Muscle layer of colon (tissue), 2 donors: ENCODE data around the gene TNIK.

Experiments
- H3K27ac ChIP-seq: one replicate; pipeline ENCODE4 v1.7.0; 2013; ENCODE audit warnings: low read depth, mild to moderate bottlenecking, low read length, moderate library complexity
- H3K27me3 ChIP-seq, 2 donors: one replicate each; pipeline ENCODE4 v1.7.0; 2013; ENCODE audit warnings: low read length in 2 of 2, mild to moderate bottlenecking in 2 of 2; ENCODE audit not compliant: insufficient read depth in 2 of 2, control insufficient read depth in 1 of 2
- H3K36me3 ChIP-seq: one replicate; pipeline ENCODE4 v1.7.0; 2013; ENCODE audit warnings: mild to moderate bottlenecking, low read length; ENCODE audit not compliant: insufficient read depth
- H3K4me1 ChIP-seq: one replicate; pipeline ENCODE4 v1.7.0; 2013; ENCODE audit warnings: mild to moderate bottlenecking, low read length; ENCODE audit not compliant: insufficient read depth
- H3K4me3 ChIP-seq, 2 donors: one replicate each; pipeline ENCODE4 v1.7.0; 2013; ENCODE audit warnings: low read length in 2 of 2, low read depth in 1 of 2, mild to moderate bottlenecking in 1 of 2, moderate library complexity in 1 of 2
- H3K9ac ChIP-seq: one replicate; pipeline ENCODE4 v1.7.0; 2013; ENCODE audit warnings: low read length
- H3K9me3 ChIP-seq: one replicate; pipeline ENCODE4 v1.7.0; 2013; ENCODE audit warnings: mild to moderate bottlenecking, low read length
- donor health status: abdominal sarcoma.
- donor health status: Adenocarcinoma of cecum.

The TNIK gene

DNA sequence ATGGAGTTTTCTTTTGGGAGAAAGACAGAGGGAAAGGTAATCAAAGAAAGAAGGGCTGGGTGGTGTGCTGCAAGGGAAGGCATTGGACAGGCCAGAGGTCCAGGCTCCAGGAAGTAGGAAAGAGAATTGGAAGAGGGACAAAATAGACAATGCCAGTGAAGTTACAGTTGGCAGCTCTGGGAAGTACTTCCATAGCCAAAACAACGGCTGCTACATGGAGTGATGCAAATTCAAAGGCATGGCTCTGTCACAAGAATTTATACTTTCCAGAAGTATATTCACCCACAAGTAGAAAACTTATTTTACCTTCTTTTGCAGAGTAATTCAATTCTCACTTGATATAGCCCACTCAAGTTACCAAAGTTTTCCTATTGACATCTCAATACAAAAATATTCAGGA, 191.5 kb downstream of the TNIK start:
- Histone ChIP-seq H3K9ac (no peak overlapping the region), H3K27ac (no peak overlapping the region), H3K9me3 (no peaks in the 10 kb centered on the region), H3K27me3 (no peaks in the 10 kb centered on the region), H3K36me3 (no peaks in the 10 kb centered on the region), H3K4me3 (no peak overlapping the region), H3K4me1 (peaks cover 22% of the 10 kb centered on the region)

DNA sequence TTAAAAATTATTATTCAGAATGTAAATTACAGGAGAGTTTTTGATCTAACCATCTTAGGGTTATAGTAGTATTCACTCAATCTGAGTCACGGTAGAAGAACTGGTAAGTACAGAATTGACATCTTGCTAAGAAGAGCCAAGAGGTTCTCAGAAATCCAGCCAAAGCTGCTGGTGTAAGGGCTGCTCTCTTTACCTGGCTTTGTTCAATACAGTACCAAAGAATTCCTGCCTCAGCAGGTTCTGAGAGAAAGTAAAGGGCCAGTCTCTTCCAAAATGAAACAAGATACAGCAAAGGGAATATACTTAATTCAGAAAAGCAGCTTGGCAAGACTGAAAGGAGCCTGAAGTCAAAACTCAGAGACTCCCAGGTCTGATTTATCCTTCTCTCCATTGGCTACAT, 193.1 kb downstream of the TNIK start:
- Histone ChIP-seq H3K27me3 (no peaks in the 10 kb centered on the region), H3K36me3 (no peaks in the 10 kb centered on the region), H3K9me3 (no peaks in the 10 kb centered on the region), H3K9ac (no peak overlapping the region), H3K27ac (no peak overlapping the region), H3K4me1 (peaks cover 22% of the 10 kb centered on the region), H3K4me3 (no peak overlapping the region)

- peaks cover 22% of the 10 kb centered on the region for H3K4me1 ChIP-seq
- H3K27me3 ChIP-seq, result no peaks in the 10 kb centered on the region
- H3K4me3 ChIP-seq, result no peak overlapping the region
- no peak overlapping the region for H3K27ac ChIP-seq
- H3K9ac ChIP-seq, result no peak overlapping the region
- no peaks in the 10 kb centered on the region for H3K36me3 ChIP-seq
- H3K9me3 ChIP-seq, result no peaks in the 10 kb centered on the region
Measured at GRCh38 chr3:171266740-171267073, 193.5 kb downstream of the TNIK start.

DNA sequence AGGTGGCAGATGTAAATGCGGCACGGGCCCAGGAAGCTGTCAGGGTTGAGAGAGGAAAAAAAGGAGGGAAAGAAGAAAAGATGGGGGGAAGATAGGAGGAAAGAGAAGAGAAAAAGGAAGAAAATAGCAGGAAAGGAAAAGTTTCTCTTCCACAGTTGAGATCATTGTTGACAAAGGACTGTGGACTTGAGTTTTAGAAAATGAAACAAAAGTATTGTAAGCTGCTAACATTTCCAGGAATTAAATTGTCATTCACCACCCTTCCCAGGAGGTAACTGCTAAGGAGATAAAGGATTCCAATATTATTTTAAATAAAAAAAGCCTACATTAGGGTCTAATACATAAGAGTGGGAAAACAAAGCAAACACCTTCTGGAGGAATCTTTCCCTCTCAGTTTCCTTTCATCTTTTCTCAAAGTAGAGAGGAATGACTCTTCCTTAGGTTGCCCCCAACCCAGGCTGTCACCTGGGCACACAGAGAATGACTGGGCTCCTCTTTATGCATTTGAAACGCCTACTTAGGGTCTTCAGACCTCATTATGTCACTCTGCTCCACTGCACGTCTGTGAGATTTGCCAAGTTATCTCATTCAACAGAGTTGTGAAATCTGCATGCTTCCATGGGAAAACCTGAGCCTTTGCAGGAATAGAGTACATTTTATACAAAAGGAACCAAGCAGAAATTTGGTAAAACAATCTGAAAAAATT, 194.0 kb downstream of the TNIK start:
- Histone ChIP-seq H3K36me3 (no peaks in the 10 kb centered on the region), H3K4me1 (peaks cover 19% of the 10 kb centered on the region), H3K27ac (no peak overlapping the region), H3K9ac (no peak overlapping the region), H3K27me3 (no peaks in the 10 kb centered on the region), H3K9me3 (no peaks in the 10 kb centered on the region), H3K4me3 (no peak overlapping the region)

DNA sequence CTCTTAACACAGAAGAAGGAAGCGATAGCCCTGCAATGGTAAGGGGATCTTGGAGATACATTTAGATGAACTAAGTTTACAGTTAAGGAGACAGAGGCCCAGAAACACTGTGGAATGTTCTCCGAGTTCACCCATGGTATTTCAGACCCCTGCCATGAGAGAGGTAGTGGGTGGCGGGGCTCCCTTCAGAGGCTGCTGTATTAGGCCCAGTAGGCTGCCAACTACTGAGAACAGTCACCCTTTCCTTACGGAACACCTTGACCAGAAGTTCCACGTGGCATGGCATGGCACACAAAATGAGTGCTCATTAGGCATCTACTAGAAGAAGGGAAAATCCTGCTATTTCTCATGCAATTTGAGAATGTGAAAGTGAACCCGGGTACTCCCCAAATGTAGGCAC, 195.4 kb downstream of the TNIK start:
- Histone ChIP-seq H3K36me3 (no peaks in the 10 kb centered on the region), H3K4me3 (no peak overlapping the region), H3K9me3 (no peaks in the 10 kb centered on the region), H3K9ac (no peak overlapping the region), H3K27me3 (no peaks in the 10 kb centered on the region), H3K27ac (no peak overlapping the region), H3K4me1 (peaks cover 13% of the 10 kb centered on the region)

DNA sequence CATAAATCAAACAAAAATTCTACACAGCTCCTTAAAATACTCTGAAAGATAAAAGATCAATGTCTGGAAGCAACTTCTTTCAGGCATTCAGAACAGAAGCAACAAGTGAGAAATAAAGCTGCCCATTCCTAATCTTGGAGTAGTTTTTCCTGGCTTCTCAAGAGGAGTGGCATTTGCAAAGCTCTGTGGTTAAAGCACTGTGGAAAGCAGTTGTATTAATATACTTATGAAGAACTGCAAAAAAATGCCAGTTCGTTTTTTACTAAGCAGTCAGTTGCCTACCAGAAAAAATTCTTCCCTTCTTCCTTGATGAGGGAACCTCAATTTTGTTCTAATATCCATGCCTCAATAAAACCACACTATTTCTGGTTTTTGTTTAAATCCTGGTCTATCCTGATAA, 197.8 kb downstream of the TNIK start:
- H3K36me3 ChIP-seq, result no peaks in the 10 kb centered on the region
- peaks cover 20% of the 10 kb centered on the region for H3K4me1 ChIP-seq
- H3K4me3 ChIP-seq, result no peak overlapping the region

DNA sequence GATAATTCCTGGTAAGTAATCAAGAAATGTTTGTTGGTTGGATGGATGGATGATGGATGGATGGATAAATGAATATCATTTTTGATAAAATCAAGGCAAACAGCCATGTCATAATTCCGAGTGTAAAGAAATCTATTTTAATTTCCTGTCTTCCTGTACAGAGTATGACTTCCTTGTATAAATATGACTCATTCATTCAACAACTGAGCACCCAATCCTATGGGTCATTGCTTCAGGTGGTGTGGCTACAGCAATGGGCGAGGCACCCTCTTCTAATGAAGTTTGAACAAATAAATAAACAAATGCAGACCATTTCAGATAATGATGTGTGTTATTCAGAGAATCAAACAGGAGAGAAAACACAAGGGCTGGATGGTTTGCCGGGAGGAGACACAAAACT, 198.7 kb downstream of the TNIK start:
- Histone ChIP-seq H3K4me3 (no peak overlapping the region), H3K36me3 (no peaks in the 10 kb centered on the region), H3K4me1 (peaks cover 16% of the 10 kb centered on the region), H3K9ac (no peak overlapping the region), H3K27me3 (no peaks in the 10 kb centered on the region), H3K27ac (no peak overlapping the region), H3K9me3 (no peaks in the 10 kb centered on the region)

More for the DNA sequence above, 197.8 kb downstream of the TNIK start:
- H3K9me3 ChIP-seq, result no peaks in the 10 kb centered on the region
- no peaks in the 10 kb centered on the region for H3K27me3 ChIP-seq
- no peak overlapping the region for H3K9ac ChIP-seq
- no peak overlapping the region for H3K27ac ChIP-seq

DNA sequence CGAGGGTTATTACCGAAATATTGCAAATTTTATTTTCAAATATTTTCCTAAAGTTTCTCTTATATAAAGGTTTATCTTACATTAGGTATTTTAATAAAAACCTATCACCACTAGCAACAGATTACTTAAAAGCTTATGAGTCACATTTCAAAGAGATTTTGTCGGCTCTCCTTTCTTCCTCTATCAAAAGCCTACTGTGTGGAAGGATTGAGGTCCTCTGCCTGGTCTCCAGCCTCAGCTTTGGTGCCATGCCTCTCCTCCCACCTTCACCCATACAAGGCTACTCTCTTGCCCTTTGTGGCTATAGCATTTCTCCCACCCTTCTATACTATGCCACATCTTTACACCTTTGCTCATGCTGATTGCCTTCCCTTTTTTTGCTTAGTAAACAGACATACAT, 199.3 kb downstream of the TNIK start:
- Histone ChIP-seq H3K27ac (no peak overlapping the region), H3K4me3 (no peak overlapping the region), H3K36me3 (no peaks in the 10 kb centered on the region), H3K9ac (no peak overlapping the region), H3K9me3 (no peaks in the 10 kb centered on the region), H3K4me1 (peaks cover 16% of the 10 kb centered on the region), H3K27me3 (no peaks in the 10 kb centered on the region)

DNA sequence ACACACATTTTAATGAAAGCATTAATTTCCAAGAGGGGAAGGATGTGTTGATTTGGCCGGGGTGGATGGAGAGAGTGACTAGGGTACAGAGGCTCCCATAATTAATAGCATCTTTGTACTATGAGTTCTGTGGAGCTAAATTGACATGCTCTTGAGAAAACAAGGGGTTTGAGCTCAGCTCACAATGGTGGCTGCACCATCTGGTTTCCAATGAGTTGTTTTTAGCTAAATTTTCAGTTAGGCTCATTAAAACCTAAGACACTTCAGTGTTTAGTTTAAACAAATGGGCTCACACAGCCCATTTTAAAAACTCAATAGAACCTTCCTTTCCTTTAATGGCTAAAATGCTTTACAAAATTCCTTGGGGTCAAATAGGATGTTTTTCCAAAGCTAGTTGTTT, 199.7 kb downstream of the TNIK start:
- H3K9ac ChIP-seq, result no peak overlapping the region
- H3K36me3 ChIP-seq, result no peaks in the 10 kb centered on the region
- H3K27ac ChIP-seq, result no peak overlapping the region
- peaks cover 16% of the 10 kb centered on the region for H3K4me1 ChIP-seq
- H3K9me3 ChIP-seq, result no peaks in the 10 kb centered on the region
- no peaks in the 10 kb centered on the region for H3K27me3 ChIP-seq
- H3K4me3 ChIP-seq, result no peak overlapping the region

- Histone ChIP-seq H3K36me3 (no peaks in the 10 kb centered on the region), H3K4me1 (peaks cover 16% of the 10 kb centered on the region), H3K27me3 (no peaks in the 10 kb centered on the region), H3K9me3 (no peaks in the 10 kb centered on the region), H3K9ac (no peak overlapping the region), H3K27ac (no peak overlapping the region), H3K4me3 (no peak overlapping the region)
Measured at GRCh38 chr3:171258316-171258715, 201.9 kb downstream of the TNIK start.

DNA sequence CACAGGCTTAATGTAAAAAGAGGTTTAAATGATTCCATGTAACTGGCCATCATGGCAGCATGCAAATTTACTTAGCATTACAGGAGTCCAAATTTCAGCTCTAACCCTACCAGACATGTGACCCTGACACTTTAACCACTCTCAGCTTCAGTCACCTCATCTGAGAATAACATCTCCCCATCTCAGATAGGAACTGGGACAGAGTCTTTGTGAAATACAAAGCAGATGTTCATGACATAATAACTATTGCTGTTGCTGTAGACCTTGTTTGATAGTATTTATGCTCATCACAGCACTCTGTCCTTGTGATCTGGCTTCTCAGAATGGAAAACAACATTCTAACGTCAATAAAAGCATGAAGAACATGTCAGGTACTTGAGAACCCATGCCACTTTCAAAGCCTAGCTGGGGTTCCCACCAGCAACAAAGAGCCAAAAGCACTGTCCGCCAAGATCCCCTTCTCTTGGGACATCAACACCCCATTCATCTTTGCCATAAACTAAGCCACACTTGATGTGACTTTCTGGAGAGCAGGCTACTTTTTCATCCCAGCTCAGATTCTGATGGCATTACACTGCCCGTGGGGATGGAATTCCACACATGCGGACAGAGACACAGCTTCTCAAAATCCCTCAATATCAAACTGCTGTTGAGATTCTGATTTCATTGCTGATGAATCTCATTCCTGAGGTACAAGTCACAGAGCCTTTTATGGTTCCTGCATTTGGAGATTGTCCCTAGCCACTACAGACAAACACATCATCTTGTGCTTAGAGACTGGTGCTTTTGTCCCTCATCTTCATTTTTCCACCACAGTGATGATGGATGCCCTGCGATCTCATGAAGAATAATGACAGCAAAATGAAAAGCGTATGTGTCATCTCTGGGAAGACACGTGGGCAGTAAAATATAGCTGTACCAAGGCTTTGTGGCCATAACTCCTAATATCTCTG, 202.7 kb downstream of the TNIK start:
- H3K9ac ChIP-seq, result no peak overlapping the region
- no peak overlapping the region for H3K4me3 ChIP-seq
- no peaks in the 10 kb centered on the region for H3K36me3 ChIP-seq
- no peaks in the 10 kb centered on the region for H3K9me3 ChIP-seq
- no peak overlapping the region for H3K27ac ChIP-seq
- H3K27me3 ChIP-seq, result no peaks in the 10 kb centered on the region
- H3K4me1 ChIP-seq, result peaks cover 16% of the 10 kb centered on the region
